H9 (cell line): ENCODE measurements around the gene CHRNA4. TPM values are rescaled to one million over a fixed set of nuclear protein-coding genes. Genes with fewer than 3 reads are reported as not detected.

Experiments used
- DNase-seq: peaks from one replicate; pipeline ENCODE4 v3.0.0-alpha.2; 2017
- H2AFZ ChIP-seq: one replicate; pipeline ENCODE4 v1.6.1; 2013; ENCODE audit warnings: mild to moderate bottlenecking, low read length, control low read depth, moderate library complexity
- H2AK5ac ChIP-seq: 2 replicates; pipeline ENCODE4 v1.6.1; 2013; ENCODE audit warnings: low read length, control low read depth, mixed read lengths; ENCODE audit not compliant: insufficient read length
- H2BK120ac ChIP-seq: one replicate; pipeline ENCODE4 v1.6.1; 2013; ENCODE audit warnings: low read depth, mild to moderate bottlenecking, low read length, control low read depth, inconsistent platforms; ENCODE audit not compliant: poor library complexity, severe bottlenecking
- H2BK12ac ChIP-seq: 2 replicates; pipeline ENCODE4 v1.6.1; 2013; ENCODE audit warnings: low read length, control low read depth, mixed read lengths, low read depth; ENCODE audit not compliant: insufficient read length
- H2BK15ac ChIP-seq: 2 replicates; pipeline ENCODE4 v1.6.1; 2013; ENCODE audit warnings: low read depth, low read length, control low read depth
- H2BK20ac ChIP-seq: one replicate; pipeline ENCODE4 v1.6.1; 2013; ENCODE audit warnings: low read depth, mild to moderate bottlenecking, low read length, control low read depth, inconsistent platforms; ENCODE audit not compliant: poor library complexity, severe bottlenecking
- H2BK5ac ChIP-seq: 2 replicates; pipeline ENCODE4 v1.6.1; 2013; ENCODE audit warnings: low read length, control low read depth, mixed read lengths; ENCODE audit not compliant: insufficient read length
- H3K14ac ChIP-seq: 2 replicates; pipeline ENCODE4 v1.6.1; 2013; ENCODE audit warnings: low read length, control low read depth; ENCODE audit not compliant: insufficient read depth
- H3K18ac ChIP-seq: 2 replicates; pipeline ENCODE4 v1.6.1; 2013; ENCODE audit warnings: low read depth, mild to moderate bottlenecking, mixed read lengths, low read length, control low read depth; ENCODE audit not compliant: insufficient read length
- H3K23ac ChIP-seq: 2 replicates; pipeline ENCODE4 v1.6.1; 2013; ENCODE audit warnings: low read length, control low read depth, mixed read lengths, low read depth; ENCODE audit not compliant: insufficient read length
- H3K23me2 ChIP-seq: 2 replicates; pipeline ENCODE4 v1.6.1; 2013; ENCODE audit warnings: low read depth, mild to moderate bottlenecking, mixed read lengths, low read length, control low read depth; ENCODE audit not compliant: insufficient read length, poor library complexity, severe bottlenecking
- H3K27ac ChIP-seq: 2 replicates; pipeline ENCODE4 v1.5.1; 2013; ENCODE audit warnings: low read length, control low read depth, mixed read lengths, low read depth; ENCODE audit not compliant: insufficient read length
- H3K27me3 ChIP-seq: 2 replicates; pipeline ENCODE4 v1.6.1; 2013; ENCODE audit warnings: low read length, control low read depth, inconsistent platforms; ENCODE audit not compliant: insufficient read depth
- H3K4ac ChIP-seq: 2 replicates; pipeline ENCODE4 v1.6.1; 2013; ENCODE audit warnings: low read depth, mild to moderate bottlenecking, control low read depth, inconsistent platforms, low read length, moderate library complexity
- H3K4me1 ChIP-seq: 2 replicates; pipeline ENCODE4 v1.6.1; 2013; ENCODE audit warnings: low read length, control low read depth, inconsistent platforms; ENCODE audit not compliant: insufficient read depth
- H3K4me2 ChIP-seq: 2 replicates; pipeline ENCODE4 v1.6.1; 2013; ENCODE audit warnings: low read length, control low read depth, mixed read lengths; ENCODE audit not compliant: insufficient read length, insufficient read depth
- H3K56ac ChIP-seq: 2 replicates; pipeline ENCODE4 v1.6.1; 2013; ENCODE audit warnings: low read depth, mild to moderate bottlenecking, mixed read lengths, low read length, control low read depth; ENCODE audit not compliant: insufficient read length
- H3K79me1 ChIP-seq: 2 replicates; pipeline ENCODE4 v1.6.1; 2013; ENCODE audit warnings: low read depth, mild to moderate bottlenecking, moderate library complexity, low read length, control low read depth, inconsistent platforms; ENCODE audit not compliant: insufficient read depth, poor library complexity, severe bottlenecking
- H3K79me2 ChIP-seq: 2 replicates; pipeline ENCODE4 v1.6.1; 2013; ENCODE audit warnings: low read length, control low read depth, inconsistent platforms; ENCODE audit not compliant: insufficient read depth
- H3K9ac ChIP-seq: 2 replicates; pipeline ENCODE4 v1.6.1; 2013; ENCODE audit warnings: low read length, control low read depth, mixed read lengths; ENCODE audit not compliant: insufficient read length; ENCODE audit errors: extremely low read depth
- H3K9me3 ChIP-seq: one replicate; pipeline ENCODE4 v1.6.1; 2013; ENCODE audit warnings: low read depth, low read length, inconsistent platforms; ENCODE audit not compliant: control insufficient read depth
- H3T11ph ChIP-seq: one replicate; pipeline ENCODE4 v1.6.1; 2013; ENCODE audit warnings: mild to moderate bottlenecking, low read length, control low read depth, inconsistent platforms
- H4K20me1 ChIP-seq: one replicate; pipeline ENCODE4 v1.6.1; 2013; ENCODE audit not compliant: control insufficient read depth, insufficient read length, insufficient read depth
- H4K5ac ChIP-seq: 2 replicates; pipeline ENCODE4 v1.6.1; 2013; ENCODE audit warnings: low read depth, mild to moderate bottlenecking, mixed read lengths, low read length, control low read depth; ENCODE audit not compliant: insufficient read length
- H4K8ac ChIP-seq: replicated peaks from 2 replicates; pipeline ENCODE4 v1.6.1; 2013; ENCODE audit warnings: low read length, control low read depth, mixed read lengths, low read depth; ENCODE audit not compliant: insufficient read length
- H4K91ac ChIP-seq: 2 replicates; pipeline ENCODE4 v1.6.1; 2013; ENCODE audit warnings: low read depth, mild to moderate bottlenecking, moderate library complexity, mixed read lengths, low read length, control low read depth; ENCODE audit not compliant: insufficient read length
- H3K27ac Mint-ChIP-seq, 3 experiments: 2 replicates in 2 of 3; 3 replicates in 1 of 3; pipeline ENCODE4 v1.8.0; 2020 to 2021; ENCODE audit warnings: mixed read lengths in 3 of 3, mild to moderate bottlenecking in 1 of 3, moderate library complexity in 1 of 3
- H3K27me3 Mint-ChIP-seq: 2 replicates; pipeline ENCODE4 v1.8.0; 2021; ENCODE audit warnings: low read depth, mild to moderate bottlenecking, moderate library complexity, mixed read lengths
- H3K36me3 Mint-ChIP-seq, 3 experiments: 2 replicates in 2 of 3; 3 replicates in 1 of 3; pipeline ENCODE4 v1.8.0; 2020 to 2021; ENCODE audit warnings: low read depth in 3 of 3, mixed read lengths in 3 of 3; ENCODE audit not compliant: insufficient read depth in 1 of 3
- H3K4me1 Mint-ChIP-seq, 2 experiments: 2 replicates each; pipeline ENCODE4 v1.8.0; 2020; ENCODE audit warnings: mixed read lengths in 2 of 2
- H3K4me3 Mint-ChIP-seq, 2 experiments: 2 replicates in 1 of 2; 3 replicates in 1 of 2; pipeline ENCODE4 v1.8.0; 2020 to 2021; ENCODE audit warnings: mild to moderate bottlenecking in 2 of 2, mixed read lengths in 2 of 2, moderate library complexity in 1 of 2
- H3K9me3 Mint-ChIP-seq, 2 experiments: 2 replicates in 1 of 2; 3 replicates in 1 of 2; pipeline ENCODE4 v1.8.0; 2020; ENCODE audit warnings: mild to moderate bottlenecking in 2 of 2, mixed read lengths in 2 of 2, moderate library complexity in 1 of 2
- CTCF ChIP-seq: fragments of 200-600 bp; sonication (generic); conservative IDR thresholded peaks from 3 replicates; pipeline ENCODE4 v1.8.0; 2021; ENCODE audit warnings: antibody characterized with exemption, mild to moderate bottlenecking
- WGBS: extraction: QIAGEN DNeasy Blood & Tissue Kit; methylation state at CpG from one replicate; pipeline ENCODE4 v1.1.7; 2013; ENCODE audit warnings: missing lambda C conversion rate, low lambda C conversion rate, mixed read lengths; ENCODE audit not compliant: insufficient read length; ENCODE audit errors: extremely low coverage; 5-methylcytosine and 5-hydroxymethylcytosine counted together
- total RNA-seq: library from RNA; stranded (reverse); gene quantifications from 2 replicates; pipeline ENCODE4 v1.2.1, GENCODE V29; 2021

Gene CHRNA4
- total RNA-seq, 1 experiment from 2014 or later: 2.5 TPM

DNA sequence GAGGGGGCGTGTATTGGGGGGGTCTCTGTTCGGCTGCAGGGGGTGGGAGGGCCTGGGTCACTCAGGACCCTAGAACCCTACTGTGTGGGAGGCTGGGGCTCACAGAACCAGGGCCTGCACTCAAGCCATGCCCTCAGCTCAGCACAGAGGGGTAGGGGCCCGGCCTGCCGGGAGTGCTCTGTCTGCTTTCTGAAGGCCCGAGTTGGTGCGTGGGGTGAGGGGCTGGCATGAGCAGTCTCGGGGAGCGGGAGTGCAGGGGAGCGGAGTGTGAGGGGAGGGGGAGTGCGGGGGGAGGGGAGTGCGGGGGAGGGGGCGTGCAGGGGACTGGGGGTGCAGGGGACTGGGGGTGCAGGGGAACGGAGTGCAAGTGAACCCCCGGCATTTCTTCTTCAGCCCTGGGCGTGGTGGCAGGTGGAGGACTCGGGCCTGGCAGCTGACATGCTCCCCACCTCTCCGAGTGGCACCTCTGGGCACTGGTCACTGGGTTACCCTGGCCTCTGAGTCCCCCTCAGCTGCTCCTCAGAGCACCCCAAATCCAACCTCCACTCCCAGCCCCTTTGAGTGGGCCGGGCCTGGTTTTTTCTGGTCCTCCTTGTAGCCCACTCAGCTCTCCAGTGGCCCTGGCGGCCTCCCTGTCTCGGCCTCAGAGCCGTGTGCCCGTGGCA, 67.1 kb downstream of the CHRNA4 start:
- Histone ChIP-seq H3K27ac (no peak overlapping the region), H2BK15ac (no peak overlapping the region), H3K9ac (no peak overlapping the region), H3K9me3 (no peaks in the 10 kb centered on the region), H3K79me2 (no peaks in the 10 kb centered on the region), H3T11ph (no peak overlapping the region), H2BK20ac (no peak overlapping the region), H3K4me2 (no peak overlapping the region), H4K20me1 (no peaks in the 10 kb centered on the region), H4K5ac (no peak overlapping the region), H2AFZ (no peak overlapping the region), H2BK12ac (no peak overlapping the region), H3K23ac (no peak overlapping the region), H3K14ac (no peak overlapping the region), H3K4ac (no peak overlapping the region), H4K8ac (no peak overlapping the region), H2BK120ac (no peak overlapping the region), H3K18ac (no peak overlapping the region), H4K91ac (no peak overlapping the region), H3K4me1 (no peaks in the 10 kb centered on the region; the same call in 1 of the 2 replicates), H3K79me1 (no peaks in the 10 kb centered on the region), H3K23me2 (no peaks in the 10 kb centered on the region), H2AK5ac (no peak overlapping the region), H2BK5ac (no peak overlapping the region), H3K27me3 (no peaks in the 10 kb centered on the region), H3K56ac (no peak overlapping the region)
- H3K36me3 Mint-ChIP-seq: peaks cover 0 to 2% (median 2%) of the 10 kb centered on the region in 3 experiments; a peak in 3 of 7 replicates
- H3K27me3 Mint-ChIP-seq: peaks cover 11% of the 10 kb centered on the region
- H3K9me3 Mint-ChIP-seq: no peaks in the 10 kb centered on the region
- H3K27ac Mint-ChIP-seq: no peak overlapping the region; a peak in 1 of 7 replicates
- WGBS: no CpG with 5 or more reads among the region's 22 CpGs
- H3K4me3 Mint-ChIP-seq: no peak overlapping the region
- H3K4me1 Mint-ChIP-seq: peaks cover 9 to 26% of the 10 kb centered on the region in 2 experiments
- DNase-seq: no peak
- TF ChIP-seq CTCF: no peak
